ENCODE results near the gene NINL.

- TF ChIP-seq CTCF (conservative IDR thresholded peaks at IDR 0.05; ENCODE audit: low read depth, low read length) (no peak), USF2 (IDR thresholded peaks at IDR 0.05; ENCODE audit: low read depth, low read length) (no peak), CHD1 (IDR thresholded peaks at IDR 0.05; ENCODE audit: low read depth, low read length) (no peak), POLR2A (IDR thresholded peaks at IDR 0.05; ENCODE audit: low read depth, low read length) (no peak), ELK1 (IDR thresholded peaks at IDR 0.05; ENCODE audit: borderline replicate concordance, low read depth, low read length) (no peak), FOS (IDR thresholded peaks at IDR 0.05; ENCODE audit: low read depth, low read length) (no peak), MAFK (IDR thresholded peaks at IDR 0.05; ENCODE audit: low read depth, low read length) (no peak), CEBPB (IDR thresholded peaks at IDR 0.05; ENCODE audit: low read depth, low read length) (no peak), BHLHE40 (IDR thresholded peaks at IDR 0.05; ENCODE audit: low read depth, low read length) (no peak), SMC3 (IDR thresholded peaks at IDR 0.05; ENCODE audit: low read depth, low read length) (no peak), RAD21 (IDR thresholded peaks at IDR 0.05; ENCODE audit: low read length) (no peak)
Observed at GRCh38 chr20:25535762-25536161, 49.6 kb downstream of the NINL start.
